CD4-positive, alpha-beta T cell treated with Interleukin-12 subunit alpha and Interleukin-12 subunit beta, for 1 hour (primary cell): ENCODE results near the gene CTDSP1.
A peak's percentile ranks its signal among the peaks of the same experiment; 100 is the strongest.

Experiments
- DNase-seq: peaks from one replicate; pipeline ENCODE4 v3.0.0-alpha.2; 2020

Gene CTDSP1

GRCh38 chr2:218399391-218400166 lies at the start of gene CTDSP1:
Gene CTDSP1 (plus strand): TSS chr2:218399868. CDS start chr2:218400091, 223 bp downstream.
- DNase-seq, result peak; percentile 93

- no peak for DNase-seq
Measured at GRCh38 chr2:218354045-218354444, 45.6 kb upstream of the CTDSP1 start.

DNA sequence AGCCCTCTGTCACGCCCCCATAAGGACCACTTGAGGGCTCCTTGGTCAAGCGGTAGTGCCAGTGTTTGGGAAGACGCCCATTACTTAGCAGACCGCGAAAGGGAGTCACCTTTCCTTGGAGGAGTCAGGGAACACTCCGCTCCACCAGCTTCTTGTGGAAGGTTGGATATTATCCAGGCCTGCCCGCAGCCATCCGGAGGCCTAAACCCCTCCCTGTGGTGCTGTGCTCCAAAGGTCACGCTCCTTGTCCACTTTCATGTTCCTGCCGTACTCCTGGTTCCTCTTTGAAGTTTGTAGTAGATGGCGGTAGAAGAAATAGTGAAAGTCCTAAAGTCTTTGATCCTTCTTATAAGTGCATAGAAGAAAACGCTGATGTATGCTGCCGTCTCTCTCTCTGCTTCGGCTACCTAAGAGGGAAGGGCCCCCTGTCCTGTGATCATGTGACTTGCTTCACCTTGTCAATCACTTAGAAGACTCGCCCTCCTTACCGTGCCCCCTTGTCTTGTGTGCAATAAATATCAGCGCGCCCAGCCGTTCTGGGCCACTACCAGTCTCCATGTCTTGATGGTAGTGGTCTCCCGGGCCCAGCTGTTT lies 44.7 kb upstream of the CTDSP1 start:
- DNase-seq, result no peak

DNA sequence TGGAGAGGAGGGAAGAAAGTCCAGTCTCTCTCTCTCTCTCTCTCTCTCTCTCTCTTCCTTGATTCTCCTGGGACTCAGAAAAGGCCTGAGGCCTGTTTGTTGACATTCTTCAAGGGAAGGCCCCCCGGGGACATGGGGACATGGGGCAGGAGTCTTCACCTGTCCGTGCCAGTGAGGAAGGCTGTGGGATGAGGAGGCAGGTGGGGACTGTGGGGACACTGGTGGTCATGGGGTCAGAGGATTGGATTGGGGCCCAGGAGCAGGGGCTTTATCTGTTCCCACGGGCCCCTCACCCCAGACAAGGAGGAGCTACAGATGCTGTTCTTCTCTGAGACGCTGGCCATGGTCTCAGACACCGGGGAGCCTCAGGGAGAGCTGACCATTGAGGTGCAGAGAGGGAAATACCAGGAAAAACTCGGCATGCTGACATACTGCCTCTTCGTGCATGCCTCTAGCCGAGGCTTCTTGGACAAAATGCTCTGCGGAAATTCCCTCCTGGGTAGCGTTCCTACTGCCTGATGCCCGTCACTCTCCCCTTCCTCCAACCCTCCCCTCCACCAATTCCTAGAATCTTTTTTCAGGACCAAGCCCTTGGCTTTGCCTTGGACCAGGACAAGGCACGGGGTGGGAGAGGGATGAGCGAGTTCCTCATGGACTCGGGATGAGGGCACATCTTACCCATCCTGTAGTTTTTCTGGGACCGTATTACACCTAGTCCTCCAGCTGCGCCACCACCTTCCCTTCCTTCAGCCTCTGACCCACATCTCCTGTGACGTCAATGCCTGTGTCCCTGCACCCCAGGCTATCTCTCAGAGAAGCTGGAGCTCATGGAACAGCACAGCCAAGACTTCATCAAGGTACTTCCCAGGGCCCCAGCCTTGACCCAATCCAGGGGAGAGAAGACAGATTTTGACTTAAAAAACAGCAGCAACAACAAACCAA lies 42.2 kb upstream of the CTDSP1 start:
- no peak for DNase-seq

GRCh38 chr2:218360453-218360852 lies 39.2 kb upstream of the CTDSP1 start:
- no peak for DNase-seq

DNA sequence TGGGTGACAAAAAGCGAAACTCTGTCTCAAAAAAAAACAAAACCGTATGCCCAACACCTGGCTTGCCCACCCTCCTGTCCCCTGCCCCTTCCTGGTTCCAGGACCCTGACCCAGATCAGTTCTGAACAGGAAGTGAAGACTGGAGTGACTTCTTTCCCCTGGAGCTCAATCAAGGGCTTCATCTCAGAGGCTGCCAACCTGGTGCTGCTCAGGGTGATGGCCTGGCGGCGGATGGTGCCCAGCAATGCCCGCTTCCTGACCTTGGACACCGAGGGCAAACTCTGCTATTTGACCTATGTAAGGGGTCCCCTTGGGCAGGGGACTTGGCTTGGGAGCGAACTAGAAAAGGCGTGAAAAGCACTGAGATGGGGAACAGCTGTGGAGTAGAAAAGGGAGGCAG lies 37.1 kb upstream of the CTDSP1 start:
- DNase-seq, result no peak

DNA sequence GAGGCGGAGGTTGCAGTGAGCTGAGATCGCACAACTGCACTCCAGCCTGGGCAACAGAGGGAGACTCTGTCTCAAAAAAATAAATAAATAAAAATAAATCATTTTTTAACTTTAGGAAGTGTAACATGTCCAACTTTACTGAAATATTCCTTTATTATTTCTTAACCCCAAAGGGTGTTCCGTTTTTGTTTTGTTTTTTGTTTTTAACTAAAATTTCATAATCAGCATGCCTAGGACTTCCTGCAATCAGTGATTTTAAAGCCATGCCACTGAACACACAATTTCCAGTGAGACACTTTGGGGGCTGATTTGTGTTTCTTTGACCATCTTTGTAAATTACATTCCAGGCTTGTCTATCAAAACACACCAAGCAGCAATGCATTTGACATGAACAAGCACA lies 35.9 kb upstream of the CTDSP1 start:
- no peak for DNase-seq

GRCh38 chr2:218364196-218364595 lies 35.5 kb upstream of the CTDSP1 start:
- DNase-seq, result no peak

GRCh38 chr2:218366621-218367414 lies 32.9 kb upstream of the CTDSP1 start:
- no peak for DNase-seq

DNA sequence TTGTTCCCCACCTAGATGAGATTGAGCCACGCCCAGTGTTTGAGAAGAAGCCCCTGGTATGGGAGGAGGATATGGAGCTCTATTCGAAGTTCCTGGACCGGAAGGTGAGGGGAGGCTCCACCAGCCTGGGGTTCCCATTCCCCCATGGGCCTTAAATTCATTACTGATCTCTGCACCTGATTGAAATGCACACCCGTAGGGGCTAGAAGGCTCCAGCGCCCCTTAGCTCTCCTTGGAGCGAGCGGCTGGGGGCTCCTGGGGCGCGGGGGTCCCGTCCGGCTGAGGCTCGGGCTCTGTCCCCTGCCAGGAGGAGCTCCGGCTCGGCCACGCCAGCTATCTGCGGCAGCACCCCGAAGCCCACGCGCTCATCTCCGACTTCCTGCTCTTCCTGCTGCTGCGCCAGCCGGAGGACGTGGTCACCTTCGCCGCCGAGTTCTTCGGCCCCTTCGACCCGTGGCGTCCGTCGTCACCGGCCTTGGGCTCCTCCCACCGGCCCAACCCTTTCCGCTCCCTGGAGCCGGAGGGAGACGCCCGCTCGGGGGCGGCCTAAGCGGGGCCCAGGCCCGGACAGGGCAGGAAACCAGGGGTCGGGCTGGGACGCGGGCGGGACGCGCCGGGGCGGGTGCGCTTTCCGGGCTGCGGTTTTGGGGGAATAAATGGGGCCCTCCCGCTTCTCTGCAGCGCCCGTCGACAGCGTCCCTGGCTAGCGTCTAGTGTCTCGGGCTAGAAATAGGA lies 32.1 kb upstream of the CTDSP1 start:
- DNase-seq, result peak; percentile 83

DNA sequence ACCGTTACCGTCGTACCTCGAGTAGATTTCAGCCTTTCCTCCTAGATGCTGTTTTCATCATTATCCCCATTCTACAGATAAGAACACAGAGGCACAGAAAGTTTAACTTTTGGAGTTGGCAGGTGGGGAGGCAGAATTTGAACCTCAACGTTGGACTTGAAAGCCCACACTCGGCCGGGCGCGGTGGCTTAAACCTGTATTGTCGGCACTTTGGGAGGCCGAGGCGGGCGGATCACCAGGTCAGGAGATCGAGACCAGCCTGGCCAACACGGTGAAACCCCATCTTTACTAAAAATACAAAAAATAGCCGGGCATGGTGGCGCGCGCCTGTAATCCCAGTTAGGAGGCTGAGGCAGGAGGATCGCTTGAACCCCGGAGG lies 31.5 kb upstream of the CTDSP1 start:
- no peak for DNase-seq

DNA sequence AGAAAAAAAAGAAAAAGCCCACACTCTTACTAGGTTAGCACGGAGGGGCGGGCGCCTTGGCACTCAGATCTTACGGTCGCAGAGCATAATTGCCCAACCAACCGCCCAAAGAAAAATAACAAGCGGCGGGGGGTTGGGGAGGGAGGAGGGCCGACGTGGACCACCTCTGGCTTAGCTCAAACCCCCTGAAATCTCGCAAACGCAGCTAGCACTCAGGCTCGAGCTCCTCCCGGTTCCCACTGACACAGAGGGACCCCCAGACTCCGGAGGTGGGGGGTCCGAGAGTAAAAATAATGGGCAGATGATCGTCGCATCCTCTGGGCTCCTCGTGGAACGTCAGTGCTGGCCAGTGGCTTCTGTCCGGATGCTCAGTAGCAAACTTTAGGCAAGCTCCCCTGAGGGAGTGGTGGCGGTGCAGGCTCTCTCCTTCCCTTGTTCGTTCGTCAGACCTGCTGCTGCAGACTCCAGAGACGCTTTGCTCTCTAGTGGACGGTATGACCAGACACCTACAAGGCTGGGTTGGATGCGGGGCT lies 31.0 kb upstream of the CTDSP1 start:
- no peak for DNase-seq

GRCh38 chr2:218369330-218369729 lies 30.3 kb upstream of the CTDSP1 start:
- no peak for DNase-seq

DNA sequence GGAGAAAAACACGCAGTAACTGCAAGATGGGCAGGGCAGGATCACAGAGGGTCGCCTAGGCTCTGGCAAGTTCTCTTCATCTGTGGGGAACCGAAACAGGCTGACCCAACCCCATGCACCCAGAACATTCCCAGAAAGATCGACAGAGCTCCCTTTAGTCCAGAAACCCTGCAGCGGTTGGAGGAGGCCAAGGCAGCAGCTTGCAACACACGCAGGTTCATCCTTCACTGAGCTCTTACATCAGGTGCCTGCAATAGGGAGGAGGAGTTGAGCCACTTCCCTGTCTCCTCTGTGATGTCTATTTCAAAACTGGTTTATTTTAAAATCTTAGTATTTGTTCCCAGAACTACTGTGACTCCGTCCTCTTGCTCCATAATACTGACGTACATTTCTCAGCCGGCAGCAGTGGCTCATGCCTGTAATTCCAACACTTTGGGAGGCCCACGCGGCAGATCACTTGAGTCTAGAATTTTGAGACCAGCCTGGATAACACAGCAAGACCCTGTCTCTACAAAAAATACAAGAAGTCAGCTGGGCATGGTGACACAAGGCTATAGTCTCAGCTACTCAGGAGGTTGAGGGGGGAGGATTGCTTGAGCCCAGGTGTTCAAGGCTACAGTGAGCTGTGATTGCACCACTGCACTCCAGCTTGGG lies 29.1 kb upstream of the CTDSP1 start:
- no peak for DNase-seq

DNA sequence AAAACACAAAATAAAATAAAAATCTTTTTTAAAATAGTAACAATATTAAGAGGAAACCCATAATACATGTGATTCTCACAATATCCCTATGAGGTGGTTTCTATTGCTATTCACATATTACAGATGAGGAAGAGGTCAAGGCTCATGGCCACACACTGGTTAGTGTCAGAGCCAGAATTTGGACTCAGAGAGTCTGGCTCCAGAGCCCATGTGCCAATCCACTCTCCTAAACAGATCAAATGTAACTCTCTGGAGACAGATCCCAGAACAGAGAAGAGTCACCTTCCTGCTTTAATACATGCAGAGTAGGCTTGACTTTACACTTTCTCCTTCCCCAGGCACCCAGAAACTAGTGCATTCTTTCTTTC lies 27.7 kb upstream of the CTDSP1 start:
- DNase-seq, result no peak

GRCh38 chr2:218374795-218375194 lies 24.9 kb upstream of the CTDSP1 start:
- DNase-seq, result no peak

GRCh38 chr2:218375212-218375611 lies 24.5 kb upstream of the CTDSP1 start:
- no peak for DNase-seq

GRCh38 chr2:218378053-218378452 lies 21.6 kb upstream of the CTDSP1 start:
- DNase-seq, result no peak

DNA sequence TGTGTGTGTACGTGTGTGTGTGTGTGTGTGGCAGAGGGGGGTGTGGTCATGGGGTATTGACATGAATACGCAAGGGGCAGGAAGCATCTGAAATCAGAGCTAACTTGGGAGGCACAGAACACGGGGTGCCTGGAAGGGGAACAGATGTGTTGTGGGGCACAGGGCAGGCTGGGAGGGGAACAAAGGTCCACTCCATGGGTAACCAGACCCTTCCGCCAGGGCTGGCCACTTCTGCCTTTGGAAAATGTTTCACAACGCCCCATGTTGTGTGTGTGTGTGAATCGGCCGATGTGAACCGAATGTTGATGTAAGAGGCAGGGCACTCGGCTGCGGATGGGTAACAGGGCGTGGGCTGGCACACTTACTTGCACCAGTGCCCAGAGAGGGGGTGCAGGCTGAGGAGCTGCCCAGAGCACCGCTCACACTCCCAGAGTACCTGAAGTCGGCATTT lies 17.7 kb upstream of the CTDSP1 start, which contains the start of gene SLC11A1:
TSS of gene SLC11A1 (plus strand) at position 358 of the 451 bp plus-strand sequence. CDS start 96 bp downstream, outside the sequence.
- DNase-seq, result no peak

- DNase-seq, result no peak
Measured at GRCh38 chr2:218382785-218383184, 16.9 kb upstream of the CTDSP1 start.
